NCI-H2171 treated with DMSO at 0.1 percent for 48 hours (cell line): ENCODE results near the gene ANK3.

Experiments
- DNase-seq: peaks from one replicate; lab custom pipeline; 2025; lab: John Stamatoyannopoulos, UW

Gene ANK3

DNA sequence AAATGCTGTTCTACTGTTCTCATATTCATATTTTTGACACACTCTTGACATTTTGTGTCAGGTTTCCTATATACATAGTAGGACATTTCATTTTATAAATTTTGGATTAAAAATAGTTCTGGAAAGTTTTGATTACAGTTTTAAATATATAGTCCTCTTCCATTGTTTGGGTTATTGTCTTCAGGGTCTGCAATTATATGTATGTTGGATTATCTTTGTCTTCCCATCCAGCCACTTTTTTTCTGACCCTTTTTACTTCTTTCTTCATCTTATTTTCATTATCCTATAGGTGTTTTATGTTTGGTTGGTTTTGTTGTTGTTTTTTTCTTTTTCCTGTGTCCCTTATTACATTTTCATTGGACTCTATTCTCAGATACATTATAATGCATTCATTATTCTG is 412.2 kb downstream of the ANK3 start:
- no peak for DNase-seq

DNA sequence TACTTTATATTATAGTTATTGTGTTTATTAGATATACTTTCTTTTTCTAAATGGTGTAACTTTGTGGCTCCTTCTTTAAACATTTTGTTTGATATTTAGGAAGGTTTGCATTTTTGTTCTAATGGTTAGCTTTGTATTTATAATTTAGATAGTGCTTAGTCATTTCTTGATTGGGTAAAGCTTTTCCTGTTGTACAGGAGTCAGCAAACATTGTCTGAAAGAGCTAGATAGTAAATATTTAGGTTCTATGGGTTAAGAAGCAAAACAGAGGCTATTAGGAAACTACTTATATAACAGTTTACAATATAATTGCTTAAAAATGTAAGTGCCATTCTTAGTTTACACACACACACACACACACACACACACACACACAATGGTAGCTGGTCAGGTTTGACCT is 412.8 kb downstream of the ANK3 start:
- no peak for DNase-seq
